GM10266 (cell line): ENCODE results near the gene PSMF1.

Source experiments
- DNase-seq: peaks from one replicate; pipeline ENCODE4 v3.0.0; 2012; ENCODE audit errors: extremely low spot score
- TF ChIP-seq, protein P1 (sequence below): IDR thresholded peaks from 2 replicates; pipeline ENCODE4 v1.5.1; 2012; ENCODE audit warnings: mild to moderate bottlenecking, low read depth; ENCODE audit not compliant: control insufficient read depth, insufficient read depth; ENCODE audit errors: missing control alignments

Gene PSMF1

DNA sequence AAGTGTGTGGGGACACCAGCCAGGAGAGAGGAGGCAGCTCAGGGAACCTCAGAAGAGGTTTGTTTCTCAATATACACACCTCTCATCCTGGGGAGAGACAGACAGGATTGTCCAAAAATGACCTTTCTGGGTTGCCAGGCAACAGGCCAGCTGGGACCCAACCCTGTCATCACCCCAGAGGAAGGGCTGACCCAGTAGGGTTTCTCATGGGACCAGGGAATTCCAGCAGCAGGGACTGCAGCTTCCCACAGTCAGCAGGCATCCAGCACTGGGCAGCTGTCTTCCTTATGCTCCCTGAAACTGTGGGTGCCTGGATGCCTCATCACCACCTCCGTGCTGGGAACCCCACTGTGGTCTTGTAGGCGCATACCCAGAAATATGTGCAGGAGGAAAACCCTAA lies 86.2 kb downstream of the PSMF1 start:
- no peak for DNase-seq
- TF ChIP-seq, protein P1, sequence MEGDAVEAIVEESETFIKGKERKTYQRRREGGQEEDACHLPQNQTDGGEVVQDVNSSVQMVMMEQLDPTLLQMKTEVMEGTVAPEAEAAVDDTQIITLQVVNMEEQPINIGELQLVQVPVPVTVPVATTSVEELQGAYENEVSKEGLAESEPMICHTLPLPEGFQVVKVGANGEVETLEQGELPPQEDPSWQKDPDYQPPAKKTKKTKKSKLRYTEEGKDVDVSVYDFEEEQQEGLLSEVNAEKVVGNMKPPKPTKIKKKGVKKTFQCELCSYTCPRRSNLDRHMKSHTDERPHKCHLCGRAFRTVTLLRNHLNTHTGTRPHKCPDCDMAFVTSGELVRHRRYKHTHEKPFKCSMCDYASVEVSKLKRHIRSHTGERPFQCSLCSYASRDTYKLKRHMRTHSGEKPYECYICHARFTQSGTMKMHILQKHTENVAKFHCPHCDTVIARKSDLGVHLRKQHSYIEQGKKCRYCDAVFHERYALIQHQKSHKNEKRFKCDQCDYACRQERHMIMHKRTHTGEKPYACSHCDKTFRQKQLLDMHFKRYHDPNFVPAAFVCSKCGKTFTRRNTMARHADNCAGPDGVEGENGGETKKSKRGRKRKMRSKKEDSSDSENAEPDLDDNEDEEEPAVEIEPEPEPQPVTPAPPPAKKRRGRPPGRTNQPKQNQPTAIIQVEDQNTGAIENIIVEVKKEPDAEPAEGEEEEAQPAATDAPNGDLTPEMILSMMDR, result no peak

DNA sequence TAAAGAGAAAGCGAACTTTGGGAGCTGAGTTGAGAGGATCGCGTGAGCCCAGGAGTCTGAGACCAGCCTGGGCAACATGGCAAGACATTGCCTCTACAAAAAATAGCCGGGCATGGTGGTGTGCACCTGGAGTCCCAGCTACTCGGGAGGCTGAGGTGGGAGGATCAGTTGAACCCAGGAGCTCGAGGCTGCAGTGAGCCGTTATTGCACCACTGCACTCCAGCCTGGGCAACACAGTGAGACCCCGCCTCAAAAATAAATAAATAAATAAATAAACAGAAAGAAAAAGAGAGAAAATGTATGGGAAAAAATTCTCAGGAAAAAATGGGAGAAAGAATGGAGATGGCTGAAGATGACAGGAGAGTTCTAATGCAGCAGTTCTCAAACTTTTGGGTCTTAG lies 87.4 kb downstream of the PSMF1 start:
- DNase-seq, result no peak
- TF ChIP-seq, protein P1, result no peak

DNA sequence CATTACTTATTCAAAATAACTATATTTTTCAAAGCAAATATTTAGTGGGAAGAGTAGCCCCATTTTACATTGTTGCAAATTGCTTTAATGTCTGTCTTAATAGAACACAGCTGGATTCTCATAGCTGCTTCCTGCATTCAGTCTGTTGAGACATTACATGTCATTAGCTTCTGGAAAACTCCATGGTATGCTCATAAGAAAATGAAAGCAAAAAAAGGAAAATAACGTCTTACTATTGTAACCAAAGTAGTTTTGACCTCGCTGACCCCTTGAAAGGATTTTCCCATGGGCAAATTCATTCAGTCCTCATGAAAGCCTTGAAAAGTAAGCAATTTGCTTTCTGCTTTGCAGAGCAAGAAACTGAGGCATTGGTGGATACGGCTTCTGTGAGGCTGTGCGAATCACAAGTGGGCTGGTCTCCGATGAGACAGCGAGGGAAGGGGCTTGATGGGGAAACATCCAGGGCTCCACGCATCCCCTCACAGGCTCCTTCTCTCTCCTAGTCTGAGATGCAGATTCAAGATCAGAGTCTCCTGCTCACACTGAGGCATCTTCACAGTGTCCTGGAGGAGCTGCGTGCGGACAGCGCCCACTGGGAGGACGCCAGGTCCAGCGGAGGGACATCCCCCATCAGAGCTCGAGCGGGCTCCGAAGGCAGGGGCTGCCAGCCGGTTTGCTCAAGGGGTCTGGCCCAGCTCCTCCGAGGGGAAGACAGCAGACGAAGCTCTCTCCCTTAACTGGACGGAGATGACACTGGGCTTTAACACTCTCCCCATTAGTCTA lies 88.2 kb downstream of the PSMF1 start:
- no peak for DNase-seq
- TF ChIP-seq, protein P1, result no peak

DNA sequence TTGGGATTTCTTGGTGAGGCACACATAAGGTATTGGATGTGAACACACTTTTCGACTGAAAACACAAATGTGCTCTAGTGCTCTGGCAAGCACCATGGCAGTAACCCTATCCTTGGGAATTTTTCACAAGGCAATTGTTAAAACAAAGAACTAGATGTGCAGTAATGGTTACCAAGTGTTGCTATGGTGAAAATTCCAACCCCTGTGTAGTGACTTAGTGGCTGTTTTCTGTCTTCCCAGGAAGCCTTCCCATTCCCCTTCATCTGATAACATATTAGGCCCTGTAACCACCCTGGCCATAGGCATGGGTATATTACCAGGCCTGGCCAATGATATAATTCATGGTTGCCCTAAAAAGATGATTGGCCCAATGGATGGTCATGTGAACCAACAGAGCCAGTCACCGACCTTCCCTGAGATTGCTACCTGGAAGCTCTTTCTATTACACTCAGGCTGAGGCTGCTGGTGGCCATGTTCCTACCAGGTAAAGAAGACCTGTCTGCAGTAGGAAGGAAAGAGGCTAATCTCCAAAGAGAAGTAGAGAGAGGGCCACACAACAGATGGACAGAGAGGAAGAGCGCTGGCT lies 89.0 kb downstream of the PSMF1 start:
- TF ChIP-seq, protein P1, result no peak
- no peak for DNase-seq

DNA sequence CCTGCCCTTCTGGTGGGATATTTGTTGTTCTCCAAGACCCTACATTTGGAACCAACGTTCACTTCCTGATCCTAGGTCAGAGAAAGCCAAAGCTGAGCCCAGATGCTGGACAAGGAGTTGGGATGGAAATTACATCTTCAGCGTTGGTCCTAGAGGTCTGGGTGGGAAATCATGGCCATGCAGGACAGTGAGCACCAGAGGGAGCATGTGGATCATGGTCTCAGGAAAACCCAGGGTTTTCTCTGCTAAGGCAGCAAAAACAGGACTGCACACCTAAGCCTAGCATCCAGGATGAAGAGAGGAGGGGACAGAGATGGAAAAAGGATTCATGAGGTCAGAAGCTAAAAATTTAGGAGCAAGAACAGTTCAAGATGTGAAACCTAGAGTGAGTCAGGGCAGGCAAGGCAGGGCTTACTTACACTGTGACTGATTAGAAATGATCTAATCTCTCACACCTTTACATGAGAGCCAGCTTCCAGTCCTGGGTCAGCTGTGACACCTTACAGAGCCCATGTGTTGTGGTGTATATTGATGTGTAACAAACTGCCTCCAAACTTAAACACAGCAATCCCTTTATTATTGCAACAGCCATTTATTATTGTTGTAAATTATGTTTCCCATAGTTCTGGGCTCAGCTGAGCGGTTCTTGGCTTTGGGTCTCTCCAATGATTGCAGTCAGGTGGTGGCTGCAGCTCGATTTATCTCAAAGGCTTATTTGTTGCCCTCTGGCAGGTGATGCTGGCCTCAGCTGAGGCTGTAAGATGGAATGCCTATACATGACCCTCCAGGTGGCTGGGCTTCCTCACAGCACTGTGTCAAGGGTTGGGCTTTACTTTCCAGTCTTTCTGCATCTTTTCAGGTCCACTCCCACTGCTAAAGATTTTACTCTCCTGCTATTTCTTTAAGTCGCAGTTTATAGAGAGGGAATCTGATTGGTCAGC lies 91.3 kb downstream of the PSMF1 start:
- DNase-seq, result no peak
- TF ChIP-seq, protein P1, result no peak

DNA sequence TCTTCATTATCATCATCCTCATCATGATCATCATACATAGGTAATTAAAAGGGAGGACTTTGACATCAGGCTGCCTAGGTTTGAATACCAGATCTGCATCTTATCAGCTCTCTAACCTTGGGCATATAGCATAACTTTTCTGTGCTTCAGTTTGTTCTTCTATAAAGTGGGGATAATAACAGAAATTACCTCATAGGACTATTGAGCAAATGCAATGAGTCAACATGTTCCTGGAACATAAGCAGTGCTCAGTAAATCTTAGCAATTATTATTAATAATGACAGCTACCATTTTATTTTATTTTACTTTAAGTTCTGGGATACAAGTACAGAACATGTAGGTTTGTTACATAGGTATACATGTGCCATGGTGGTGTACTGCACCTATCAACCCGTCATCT lies 92.1 kb downstream of the PSMF1 start:
- TF ChIP-seq, protein P1, result no peak

More for the DNA sequence above, 92.1 kb downstream of the PSMF1 start:
- no peak for DNase-seq
